Kidney glomerular epithelial cell (primary cell): ENCODE measurements around the gene PRDM11.

ENCODE experiments used
- DNase-seq: peaks from one replicate; lab custom pipeline; 2025; lab: John Stamatoyannopoulos, UW

PRDM11 gene

GRCh38 chr11:45157247-45158209, 11.1 kb downstream of the PRDM11 start:
- no peak for DNase-seq

DNA sequence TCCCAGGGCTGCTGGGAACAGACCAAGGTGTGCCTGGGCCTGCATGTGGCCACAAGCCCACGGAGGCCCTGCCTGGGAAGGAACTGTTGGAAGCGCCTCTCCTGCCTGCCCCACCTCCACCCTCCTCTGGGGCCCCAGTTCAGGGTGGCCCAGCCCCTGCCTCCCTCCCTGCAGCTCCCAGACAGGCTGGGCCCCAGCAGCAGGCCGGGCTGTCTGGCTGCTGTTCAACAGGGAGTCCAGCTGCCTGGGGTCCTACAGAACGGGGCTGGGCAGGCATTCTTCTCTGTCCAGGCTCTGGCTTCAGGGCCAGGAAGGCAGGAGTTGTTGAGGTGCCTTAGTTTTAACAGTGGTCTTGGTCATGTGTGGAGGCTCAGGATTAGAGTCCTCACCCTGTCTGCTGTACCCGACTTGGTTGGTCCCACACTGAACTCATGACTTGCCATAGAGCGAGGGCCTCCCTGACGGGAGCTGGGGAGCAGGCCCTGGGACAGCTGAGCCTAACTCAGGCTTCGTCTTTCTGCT, 11.8 kb downstream of the PRDM11 start:
- DNase-seq = no peak

GRCh38 chr11:45158891-45159605, 12.6 kb downstream of the PRDM11 start:
- DNase-seq = no peak

- DNase-seq = no peak
These were observed 13.4 kb downstream of the PRDM11 start for GRCh38 chr11:45159781-45160365.

DNA sequence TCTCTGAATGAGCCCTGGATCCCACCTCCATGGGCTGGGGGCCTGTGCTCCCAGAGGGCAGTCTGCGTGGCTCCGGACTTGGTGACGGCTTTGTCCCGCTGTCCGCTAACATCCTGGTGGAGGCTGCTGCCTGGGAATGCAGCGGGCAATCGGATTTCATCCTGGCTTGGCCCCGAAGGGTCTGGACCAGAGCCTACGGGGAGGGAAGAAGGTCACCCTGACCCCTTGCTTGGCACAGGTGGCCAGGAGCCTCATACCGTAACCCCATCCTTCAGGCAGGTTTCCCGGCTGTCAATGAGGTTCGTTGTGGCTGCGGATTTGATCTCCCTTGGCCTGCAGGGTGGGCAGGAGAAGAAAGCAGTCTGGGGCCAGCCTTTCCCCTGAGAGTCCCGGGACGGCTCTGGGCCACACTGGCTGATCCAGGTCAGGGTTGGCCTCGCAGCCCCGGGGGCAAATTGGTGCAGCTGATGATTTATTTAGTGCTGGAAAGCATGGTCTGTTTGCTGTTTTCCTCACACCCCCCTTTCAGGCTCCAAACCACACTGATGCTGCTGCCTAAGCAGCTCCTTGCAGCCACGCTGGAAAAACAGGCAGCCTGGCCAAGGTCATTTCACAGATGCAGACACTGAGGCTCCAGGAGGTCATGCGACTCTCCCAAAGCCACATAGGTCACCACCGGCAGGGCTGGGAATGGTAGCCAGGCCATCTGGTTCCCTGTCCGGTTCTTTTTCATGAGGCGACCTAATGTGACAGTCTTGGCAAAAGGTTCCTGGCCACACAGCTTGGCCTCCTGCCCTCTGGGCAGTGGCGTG, 15.0 kb downstream of the PRDM11 start:
- no peak for DNase-seq

- DNase-seq = no peak
These were observed 15.6 kb downstream of the PRDM11 start for GRCh38 chr11:45162064-45162375.

- DNase-seq = no peak
These were observed 16.8 kb downstream of the PRDM11 start for GRCh38 chr11:45162916-45163879.

DNA sequence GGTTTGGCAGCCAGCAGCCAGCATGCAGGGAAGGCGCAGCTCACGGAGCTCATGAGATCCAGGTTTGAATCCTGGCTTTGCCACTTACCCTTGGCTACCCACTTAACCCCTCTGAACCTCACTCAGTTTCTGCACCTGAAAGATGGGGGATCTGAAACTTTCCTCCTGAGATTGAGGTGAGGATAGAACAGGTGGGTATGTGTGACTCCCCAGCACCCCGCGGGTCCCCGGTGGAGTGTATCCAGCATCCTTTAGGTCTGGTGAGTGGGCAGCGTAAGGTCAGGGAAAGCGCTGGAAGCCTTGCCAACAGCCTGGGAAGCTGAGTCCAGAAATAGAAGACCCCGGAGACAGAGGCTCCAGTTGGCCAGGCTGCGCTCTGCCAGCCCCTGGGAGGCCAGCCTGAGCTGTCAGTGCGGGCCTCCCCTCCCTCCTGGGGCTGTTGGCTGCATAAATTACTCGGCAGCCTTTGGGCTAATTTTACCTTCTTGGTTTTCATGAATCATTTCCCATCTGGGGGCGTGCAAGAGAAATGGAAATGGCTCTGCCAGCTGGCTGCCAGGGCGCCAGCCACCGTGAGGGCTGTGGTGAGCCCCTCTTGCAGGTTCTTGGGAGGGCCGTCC, 17.6 kb downstream of the PRDM11 start:
- DNase-seq = no peak

DNA sequence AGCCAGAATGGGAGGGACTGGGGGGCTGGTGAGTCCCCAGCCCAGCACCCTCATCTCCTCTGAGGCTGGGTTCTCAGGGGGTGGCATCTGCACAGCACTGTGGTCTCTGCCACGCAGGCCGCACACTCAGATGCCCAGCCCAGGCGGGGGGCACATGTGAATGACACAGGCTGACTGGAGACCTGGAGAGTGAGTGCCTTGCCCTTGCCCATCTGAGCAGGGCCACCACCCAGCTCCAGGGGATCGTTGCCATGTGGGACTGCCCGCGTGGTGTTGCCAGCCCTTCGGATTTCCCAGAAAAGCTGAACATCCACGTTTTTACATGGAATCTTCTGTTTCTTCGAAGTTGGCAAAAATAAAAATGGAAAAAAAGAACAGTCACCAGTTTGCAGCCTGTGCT, 18.9 kb downstream of the PRDM11 start:
- DNase-seq = no peak

DNA sequence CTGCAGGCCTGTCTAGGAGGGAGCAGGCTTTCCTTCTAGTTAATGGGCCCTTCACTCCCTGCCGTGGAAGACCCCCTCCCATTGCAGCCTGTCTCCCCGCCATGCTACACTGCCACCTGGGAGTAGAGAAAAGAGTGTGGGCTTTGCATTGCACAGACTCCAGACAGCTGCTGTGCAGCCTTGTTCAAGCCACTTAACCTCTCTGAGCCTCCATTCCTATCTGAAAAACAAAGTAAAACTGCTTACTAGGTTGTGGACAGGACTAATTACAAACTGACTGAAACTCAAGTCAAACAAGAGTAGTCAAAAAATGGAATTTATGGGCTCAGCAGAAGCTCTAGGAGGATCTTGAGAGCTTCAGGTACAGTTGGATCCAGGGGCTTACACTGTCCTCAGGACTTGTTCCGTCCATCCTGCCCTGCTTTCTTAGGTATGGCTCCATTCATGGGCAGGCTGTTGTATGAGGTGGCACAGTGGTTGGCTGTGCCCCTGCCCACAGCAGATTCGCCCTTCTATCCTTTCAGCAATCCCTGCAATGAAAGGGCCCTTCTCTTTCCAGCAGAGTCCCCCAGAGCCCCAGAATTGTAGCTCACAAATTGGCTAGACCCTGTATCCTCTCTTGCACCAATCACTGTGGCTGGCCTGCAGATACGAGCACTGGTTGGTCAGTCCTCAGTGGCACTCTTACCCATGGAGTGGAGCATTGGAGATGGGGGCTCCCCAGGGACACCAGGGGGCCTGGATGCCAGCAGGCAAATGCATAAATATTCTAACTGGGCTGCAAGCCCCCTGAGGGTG, 19.6 kb downstream of the PRDM11 start:
- no peak for DNase-seq

GRCh38 chr11:45166604-45166897, 20.1 kb downstream of the PRDM11 start:
- DNase-seq = no peak

- no peak for DNase-seq
These were observed 20.8 kb downstream of the PRDM11 start for GRCh38 chr11:45167283-45167682.

- DNase-seq = no peak
These were observed 22.1 kb downstream of the PRDM11 start for GRCh38 chr11:45168366-45169130.

DNA sequence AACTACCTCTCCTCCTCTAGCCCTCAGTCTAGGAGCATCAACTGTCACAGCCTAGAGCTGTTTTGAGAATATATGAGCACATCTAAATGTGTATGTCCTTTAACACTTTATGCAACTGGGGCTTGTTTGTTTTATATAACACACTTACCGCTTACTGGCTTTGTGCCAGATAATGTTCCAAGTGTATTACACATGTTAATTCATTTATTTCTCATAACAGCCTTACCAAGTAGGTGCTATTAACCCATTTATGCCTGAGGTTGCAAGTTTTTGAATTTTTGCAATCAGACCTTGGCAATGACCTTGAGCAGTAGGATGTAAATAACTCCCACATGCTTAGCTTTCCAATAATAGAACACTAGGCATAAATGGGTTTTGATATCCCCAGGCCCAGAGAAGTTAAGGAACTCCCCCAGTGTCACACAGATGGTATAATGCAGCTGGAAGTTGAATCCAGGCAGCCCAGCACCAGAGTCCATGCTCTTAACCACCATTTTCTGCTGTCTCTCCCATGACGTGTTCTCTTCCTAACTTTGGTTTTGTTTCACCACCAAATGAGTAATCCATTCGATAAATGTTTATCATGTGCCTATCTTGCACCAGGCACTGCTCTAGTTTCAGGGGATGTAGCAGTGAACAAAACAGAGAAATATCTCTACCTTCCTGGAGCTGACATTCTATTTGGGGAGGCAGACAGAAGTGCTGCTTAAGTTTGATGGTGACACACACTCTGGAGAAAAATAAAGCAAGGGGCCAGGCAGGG, 23.1 kb downstream of the PRDM11 start:
- no peak for DNase-seq

DNA sequence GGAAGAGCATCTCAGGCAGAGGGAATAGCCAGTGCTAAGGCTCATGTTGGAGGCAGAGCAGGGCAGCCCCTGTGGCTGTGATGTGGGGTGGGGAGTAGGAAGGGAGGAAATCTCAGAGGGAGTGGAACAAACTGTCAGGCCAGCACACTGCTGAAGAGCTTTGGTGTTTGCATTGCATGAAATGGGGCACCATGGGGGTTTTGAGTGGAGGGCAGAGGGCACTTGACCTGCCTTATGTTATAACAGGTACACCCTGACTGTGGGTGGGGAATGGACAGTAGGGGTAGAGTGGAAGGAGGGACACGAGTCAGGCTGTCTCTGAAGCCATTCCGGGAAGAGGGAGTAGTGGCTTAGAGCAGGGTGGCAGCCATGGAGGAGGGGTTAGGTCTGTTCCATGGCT, 24.0 kb downstream of the PRDM11 start:
- DNase-seq = no peak

GRCh38 chr11:45171550-45171949, 25.1 kb downstream of the PRDM11 start:
- DNase-seq = no peak

DNA sequence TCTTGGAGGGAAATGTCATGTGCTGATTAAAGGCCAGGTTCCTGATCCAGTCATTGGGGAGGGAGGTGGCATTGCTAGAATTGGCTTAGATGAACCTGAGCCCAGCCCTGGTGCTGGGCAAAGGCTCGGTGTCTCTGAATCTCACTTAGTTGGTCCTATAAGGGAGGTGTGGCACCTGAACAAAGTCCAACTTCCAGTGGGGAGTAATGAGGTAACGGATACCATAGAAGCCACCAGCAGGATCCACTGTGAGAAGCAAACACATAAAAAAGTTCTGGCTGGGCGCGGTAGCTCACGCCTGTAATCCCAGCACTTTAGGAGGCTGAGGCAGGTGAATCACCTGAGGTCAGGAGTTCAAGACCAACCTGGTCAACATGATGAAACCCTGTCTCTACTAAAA, 26.6 kb downstream of the PRDM11 start:
- DNase-seq = no peak

DNA sequence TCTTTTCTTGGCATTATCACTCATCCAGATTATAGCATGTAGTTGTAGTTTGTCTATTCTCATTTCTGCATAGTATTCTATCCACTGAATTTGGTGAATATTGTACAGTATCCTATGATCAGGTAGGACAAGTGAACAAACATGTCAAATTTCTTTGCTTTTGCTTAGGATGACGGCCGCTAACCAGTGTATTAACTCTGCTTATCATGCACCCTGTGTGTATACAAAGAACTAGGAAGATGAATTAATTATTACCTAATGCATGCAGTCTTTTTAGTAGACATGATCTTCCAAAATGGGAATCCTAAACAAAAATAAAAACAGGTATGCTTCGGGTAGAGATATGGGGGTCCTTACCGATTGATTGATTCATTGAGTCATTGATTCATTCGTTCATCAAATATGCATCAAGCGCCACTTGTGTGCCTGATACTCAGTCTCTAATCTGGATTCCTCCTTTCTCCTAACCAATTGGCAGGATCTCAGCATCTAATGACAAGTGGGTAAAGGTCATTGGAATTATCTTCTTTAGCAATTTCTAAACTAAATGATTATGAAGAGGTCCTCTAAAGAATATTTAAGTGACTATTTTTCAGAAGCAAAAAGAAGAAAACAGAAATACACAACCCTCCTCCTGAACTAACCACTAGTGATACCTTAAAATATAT, 27.9 kb downstream of the PRDM11 start:
- no peak for DNase-seq
